VCaP (cell line): ENCODE data around the gene FAM163A.

ENCODE experiments used
- H3K27ac ChIP-seq: fragments of 450-650 bp; 2 replicates; pipeline ENCODE4 v1.5.1; 2017
- TF ChIP-seq, protein P1 (sequence below): fragments of 450-650 bp; conservative IDR thresholded peaks from 2 replicates; pipeline ENCODE4 v1.5.1; 2017; ENCODE audit warnings: mild to moderate bottlenecking, moderate library complexity

FAM163A gene

DNA sequence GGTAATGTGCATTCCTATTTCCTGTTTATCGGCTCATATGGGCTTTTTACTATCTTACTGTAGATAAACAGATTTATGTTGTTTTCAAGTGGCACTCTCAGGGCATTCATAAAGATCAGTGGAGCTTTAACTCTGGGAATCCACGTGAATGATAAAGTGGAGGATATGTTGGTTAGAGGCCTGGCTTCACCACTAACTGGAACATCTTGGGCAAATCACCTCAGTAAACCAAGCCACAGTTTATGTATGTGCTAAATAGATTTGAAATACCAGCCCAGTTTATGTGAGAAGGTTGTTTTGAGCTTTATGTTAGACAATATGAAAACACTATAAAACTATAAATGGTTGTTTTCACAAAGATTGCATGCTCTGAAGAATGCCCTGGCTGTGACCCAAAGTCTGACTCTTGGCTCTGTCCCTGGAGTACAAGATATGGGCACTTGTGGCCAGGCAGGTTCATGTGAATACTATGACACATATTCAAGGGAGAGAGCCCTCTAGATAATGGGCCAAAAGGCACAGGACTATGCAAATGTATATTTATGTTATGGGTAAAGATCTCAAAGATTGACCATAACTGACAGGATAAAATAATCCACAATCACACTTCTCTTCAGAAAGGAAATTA, 36.7 kb downstream of the FAM163A start:
- H3K27ac ChIP-seq = no peak overlapping the region
- TF ChIP-seq, protein P1, sequence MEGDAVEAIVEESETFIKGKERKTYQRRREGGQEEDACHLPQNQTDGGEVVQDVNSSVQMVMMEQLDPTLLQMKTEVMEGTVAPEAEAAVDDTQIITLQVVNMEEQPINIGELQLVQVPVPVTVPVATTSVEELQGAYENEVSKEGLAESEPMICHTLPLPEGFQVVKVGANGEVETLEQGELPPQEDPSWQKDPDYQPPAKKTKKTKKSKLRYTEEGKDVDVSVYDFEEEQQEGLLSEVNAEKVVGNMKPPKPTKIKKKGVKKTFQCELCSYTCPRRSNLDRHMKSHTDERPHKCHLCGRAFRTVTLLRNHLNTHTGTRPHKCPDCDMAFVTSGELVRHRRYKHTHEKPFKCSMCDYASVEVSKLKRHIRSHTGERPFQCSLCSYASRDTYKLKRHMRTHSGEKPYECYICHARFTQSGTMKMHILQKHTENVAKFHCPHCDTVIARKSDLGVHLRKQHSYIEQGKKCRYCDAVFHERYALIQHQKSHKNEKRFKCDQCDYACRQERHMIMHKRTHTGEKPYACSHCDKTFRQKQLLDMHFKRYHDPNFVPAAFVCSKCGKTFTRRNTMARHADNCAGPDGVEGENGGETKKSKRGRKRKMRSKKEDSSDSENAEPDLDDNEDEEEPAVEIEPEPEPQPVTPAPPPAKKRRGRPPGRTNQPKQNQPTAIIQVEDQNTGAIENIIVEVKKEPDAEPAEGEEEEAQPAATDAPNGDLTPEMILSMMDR = no peak

DNA sequence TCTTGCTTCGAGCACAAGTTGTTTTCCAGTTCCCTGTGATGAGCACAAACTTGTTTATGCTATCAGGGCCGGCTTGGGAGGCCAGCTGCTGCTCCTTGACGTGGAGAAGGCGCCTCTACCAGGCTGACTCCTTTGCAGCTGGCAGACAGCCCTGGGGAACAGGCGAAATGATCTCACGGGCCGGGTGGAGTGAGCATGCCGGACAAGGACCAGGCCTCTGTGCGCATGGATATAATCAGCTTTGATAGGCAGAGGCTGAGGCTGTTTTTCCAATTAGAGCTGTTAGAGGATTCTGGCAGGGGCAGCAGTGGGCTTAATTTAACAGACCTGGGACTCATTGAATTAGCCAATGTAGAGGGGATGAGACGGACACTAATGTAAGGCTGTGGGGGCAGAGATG, 38.9 kb downstream of the FAM163A start:
- TF ChIP-seq, protein P1 = no peak
- no peak overlapping the region for H3K27ac ChIP-seq

DNA sequence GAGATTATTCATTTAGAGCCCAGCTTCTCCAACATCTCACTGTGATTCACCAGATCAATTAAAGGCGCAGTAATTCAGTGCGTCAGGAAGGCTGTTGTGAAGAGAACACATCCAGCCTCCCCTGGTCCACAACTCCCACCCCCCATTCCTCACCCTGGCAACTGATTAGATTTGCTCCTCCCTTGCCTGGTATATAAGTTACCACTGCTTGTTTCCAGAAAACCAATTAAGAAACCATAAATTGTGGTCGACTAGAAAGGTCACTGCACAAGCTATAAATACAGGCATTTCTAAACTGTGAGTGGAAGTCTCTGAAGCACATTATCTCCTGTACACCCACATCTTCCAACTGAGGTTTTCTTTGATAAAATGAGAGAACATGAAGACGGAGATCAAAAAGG, 41.9 kb downstream of the FAM163A start:
- TF ChIP-seq, protein P1 = no peak
- H3K27ac ChIP-seq = no peak overlapping the region

DNA sequence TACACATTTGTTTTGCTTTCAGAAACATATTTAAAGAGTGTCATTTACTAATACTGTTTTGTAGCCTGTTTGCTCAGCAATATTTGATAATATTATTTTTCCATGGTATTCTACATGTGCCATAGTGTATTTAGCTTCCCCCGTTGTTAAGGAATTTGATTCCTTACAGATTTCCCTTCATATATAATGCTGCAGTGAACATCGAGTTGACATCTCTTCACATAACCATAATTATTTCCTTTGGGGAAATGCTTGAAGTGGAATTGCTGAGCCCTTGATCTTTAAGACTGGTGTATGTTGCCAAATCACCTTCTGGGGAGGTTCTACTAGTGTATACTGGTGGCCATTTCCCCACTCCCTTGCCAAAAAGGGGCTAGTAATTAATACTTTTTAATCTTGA, 42.6 kb downstream of the FAM163A start:
- no peak overlapping the region for H3K27ac ChIP-seq
- TF ChIP-seq, protein P1 = no peak

DNA sequence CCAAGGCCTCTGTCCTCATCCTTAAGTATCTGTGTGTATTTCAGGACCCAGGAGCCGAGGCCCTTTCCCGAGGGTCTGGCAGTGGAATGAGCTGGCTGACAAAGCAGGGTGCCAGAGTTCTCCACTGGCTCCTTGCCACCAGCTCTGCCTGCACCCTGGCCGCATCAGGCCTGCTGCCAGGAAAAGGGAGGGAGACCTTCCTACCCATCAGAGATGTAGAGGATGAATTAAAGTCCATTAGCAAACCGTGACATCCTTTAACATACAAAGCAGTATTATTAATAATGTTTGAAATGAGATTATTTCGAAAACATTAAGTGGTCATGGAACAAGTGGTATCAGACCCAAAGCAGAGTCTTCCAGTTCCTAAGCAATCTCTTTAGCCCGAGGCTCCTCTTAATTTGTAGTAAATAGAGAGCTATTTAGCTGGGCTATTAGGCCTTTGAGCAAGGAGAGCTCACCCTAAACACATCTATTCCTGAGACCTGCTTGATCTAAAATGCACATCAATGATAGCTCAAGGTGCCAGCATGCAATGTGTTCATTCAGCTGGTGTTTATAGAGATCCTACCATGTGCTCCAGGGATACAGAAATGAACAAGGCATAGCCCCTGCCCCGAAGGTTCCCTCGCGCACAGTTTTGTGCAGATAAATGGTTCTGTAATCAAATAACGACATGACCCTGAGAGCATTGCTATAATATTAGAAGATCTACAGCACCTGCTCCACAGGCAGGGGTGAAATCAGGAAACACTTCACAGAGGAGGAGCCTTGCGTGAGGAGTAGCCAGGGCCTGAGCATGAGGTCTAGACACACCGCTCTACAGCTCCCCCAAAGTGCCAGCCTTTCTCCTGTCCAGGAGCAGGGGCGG, 44.0 kb downstream of the FAM163A start:
- no peak overlapping the region for H3K27ac ChIP-seq
- TF ChIP-seq, protein P1 = no peak

DNA sequence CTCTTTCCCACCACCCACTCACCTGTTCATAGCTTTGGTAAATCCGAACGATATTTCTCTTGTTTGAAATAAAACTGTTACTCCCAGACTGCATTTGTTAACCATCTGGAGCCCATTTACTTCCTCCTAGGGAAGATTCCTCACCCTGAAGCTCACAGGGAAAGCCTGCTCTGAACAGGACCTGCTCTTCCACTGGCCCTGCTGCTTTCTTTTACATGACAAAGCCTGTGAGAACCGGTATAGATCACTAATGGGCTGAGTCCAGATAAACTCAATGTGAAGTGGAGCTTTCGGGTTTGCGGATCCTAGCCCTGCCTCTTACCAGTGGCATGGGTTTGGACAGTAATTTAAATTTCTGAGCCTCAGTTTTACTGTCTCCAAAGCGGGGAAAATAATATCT, 45.2 kb downstream of the FAM163A start:
- TF ChIP-seq, protein P1 = no peak
- H3K27ac ChIP-seq = no peak overlapping the region

DNA sequence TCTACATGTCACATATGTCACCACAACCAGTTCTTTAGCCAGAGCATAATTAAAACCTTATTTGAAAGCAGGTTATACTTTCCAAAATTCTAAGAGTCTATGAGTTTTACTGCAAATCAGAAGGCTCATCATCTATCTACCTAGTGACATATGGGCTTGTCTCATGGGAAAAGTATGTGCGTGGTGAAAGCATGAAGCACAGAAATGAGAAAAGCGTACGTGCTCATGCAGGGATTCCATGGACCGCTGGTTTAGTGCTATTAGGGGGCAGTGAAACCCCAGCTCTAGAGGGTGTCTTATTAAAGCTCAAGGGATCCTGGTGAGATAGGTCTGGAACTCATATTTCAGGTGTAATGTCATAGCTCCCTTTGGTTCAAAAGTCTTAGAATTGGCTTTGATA, 50.2 kb downstream of the FAM163A start:
- no peak overlapping the region for H3K27ac ChIP-seq
- TF ChIP-seq, protein P1 = no peak
